NCI-H82 treated with DMSO at 0.1 percent for 48 hours (cell line): Measurements from ENCODE around the gene ENTPD6.
A peak's percentile ranks its signal among the peaks of the same experiment; 100 is the strongest.

Experiments used
- DNase-seq: peaks from one replicate; lab custom pipeline; 2025; ENCODE audit not compliant: unreplicated experiment; lab: John Stamatoyannopoulos, UW

ENTPD6 gene

DNA sequence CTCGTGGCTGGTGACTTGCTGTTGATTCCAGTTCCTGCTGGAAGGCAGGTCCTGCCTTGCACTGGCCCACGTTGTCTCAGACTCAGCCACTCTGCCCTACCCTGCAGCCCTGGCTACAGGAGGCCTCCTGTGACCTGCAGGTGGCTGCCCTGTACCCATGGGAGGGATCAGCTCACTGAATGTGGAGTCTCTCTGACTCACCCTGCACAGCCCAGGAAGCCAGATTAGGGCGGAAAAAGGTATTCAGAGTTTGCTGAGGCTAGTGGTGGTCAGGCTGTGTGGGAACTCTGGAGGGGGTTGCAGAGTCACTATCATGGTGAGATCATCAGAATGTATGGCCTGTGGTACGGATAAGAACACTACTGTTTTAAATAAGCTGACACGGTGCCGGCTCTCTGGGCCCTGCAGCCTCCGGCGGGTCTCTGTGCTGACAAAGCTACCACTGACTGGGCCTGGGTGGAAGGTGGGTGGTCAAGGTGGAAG, 27.7 kb downstream of the ENTPD6 start:
- no peak for DNase-seq

DNA sequence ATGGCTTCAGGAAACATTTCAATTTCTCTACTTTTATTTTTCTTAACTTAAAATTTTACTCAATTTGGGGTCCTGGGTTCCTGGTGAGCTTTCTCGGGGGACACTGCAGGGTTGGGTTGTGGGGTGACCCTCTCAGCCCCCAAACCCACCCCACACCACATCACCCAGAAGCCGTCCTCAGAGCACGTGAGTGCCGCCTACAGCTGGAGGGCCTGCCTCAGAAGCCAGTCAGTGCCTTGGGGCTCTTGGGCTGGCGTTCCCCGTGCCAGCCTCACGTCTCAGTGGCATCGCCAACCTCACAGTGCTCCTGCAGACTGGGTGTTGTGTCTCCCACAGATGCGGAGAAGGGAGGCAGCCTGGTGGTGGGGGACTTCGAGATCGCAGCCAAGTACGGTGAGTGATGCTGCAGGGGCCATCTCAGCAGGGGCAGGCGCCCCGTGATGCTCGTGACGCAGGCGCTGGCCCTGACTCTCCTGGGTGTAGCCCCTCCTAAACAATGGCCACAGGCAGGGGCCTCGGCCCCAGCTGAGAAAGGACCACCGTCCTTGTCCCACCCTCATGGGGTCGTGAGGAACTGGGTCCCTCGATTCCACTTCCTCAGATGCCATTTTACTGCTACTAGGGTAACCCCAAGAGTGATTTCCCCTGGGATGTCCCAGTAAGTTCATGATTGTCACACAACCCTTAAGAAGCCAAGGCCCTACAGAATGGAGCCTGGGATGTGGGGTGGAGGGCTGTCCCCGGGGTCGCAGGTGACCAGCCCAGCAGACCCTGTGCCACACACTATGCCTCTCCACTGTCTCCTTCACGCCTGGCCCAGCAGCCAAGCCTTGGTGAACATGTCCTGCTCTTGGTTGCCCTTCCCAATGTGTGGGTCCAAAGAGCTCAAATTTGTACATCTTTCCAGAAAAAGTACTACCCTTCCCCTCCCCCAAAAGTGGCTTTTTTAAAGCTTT, 28.5 kb downstream of the ENTPD6 start:
- DNase-seq: no peak

DNA sequence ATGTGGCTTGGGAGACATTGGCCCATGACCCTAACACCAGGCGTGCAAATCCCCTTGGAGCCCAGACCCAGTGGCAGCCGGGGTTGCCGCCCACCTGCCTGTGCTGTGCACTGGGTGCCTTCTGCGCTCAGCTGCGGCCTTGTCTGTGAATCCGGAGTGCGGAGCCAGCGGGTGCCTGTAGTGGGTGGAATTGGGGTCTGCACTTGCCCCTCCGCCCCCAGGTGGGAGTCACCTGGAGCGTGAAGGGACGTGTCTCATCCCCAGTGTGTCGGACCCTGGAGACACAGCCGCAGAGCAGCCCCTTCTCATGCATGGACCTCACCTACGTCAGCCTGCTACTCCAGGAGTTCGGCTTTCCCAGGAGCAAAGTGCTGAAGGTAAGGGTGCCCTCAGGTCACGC, 29.4 kb downstream of the ENTPD6 start:
- no peak for DNase-seq

DNA sequence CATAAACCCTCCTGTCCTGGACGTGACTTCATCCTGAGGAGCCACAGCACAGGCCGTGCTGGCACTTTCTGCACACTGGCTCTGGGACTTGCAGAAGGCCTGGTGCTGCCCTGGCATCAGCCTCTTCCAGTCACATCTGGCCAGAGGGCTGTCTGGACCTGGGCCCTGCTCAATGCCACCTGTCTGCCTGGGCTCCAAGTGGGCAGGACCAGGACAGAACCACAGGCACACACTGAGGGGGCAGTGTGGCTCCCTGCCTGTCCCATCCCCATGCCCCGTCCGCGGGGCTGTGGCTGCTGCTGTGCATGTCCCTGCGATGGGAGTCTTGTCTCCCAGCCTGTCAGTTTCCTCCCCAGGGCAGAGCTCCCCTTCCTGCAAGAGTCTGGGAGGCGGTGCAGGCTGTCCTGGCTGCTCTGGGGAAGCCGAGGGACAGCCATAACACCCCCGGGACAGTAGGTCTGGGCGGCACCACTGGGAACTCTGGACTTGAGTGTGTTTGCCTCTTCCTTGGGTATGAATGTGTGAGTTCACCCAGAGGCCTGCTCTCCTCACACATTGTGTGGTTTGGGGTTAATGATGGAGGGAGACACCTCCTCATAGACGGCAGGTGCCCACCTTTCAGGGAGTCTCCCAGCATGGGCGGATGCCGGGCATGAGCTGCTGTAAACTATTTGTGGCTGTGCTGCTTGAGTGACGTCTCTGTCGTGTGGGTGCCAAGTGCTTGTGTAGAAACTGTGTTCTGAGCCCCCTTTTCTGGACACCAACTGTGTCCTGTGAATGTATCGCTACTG, 30.3 kb downstream of the ENTPD6 start:
- DNase-seq: no peak

GRCh38 chr20:25226433-25227316, 31.2 kb downstream of the ENTPD6 start:
- no peak for DNase-seq

- no peak for DNase-seq
These were observed 31.9 kb downstream of the ENTPD6 start for GRCh38 chr20:25227317-25227831.

DNA sequence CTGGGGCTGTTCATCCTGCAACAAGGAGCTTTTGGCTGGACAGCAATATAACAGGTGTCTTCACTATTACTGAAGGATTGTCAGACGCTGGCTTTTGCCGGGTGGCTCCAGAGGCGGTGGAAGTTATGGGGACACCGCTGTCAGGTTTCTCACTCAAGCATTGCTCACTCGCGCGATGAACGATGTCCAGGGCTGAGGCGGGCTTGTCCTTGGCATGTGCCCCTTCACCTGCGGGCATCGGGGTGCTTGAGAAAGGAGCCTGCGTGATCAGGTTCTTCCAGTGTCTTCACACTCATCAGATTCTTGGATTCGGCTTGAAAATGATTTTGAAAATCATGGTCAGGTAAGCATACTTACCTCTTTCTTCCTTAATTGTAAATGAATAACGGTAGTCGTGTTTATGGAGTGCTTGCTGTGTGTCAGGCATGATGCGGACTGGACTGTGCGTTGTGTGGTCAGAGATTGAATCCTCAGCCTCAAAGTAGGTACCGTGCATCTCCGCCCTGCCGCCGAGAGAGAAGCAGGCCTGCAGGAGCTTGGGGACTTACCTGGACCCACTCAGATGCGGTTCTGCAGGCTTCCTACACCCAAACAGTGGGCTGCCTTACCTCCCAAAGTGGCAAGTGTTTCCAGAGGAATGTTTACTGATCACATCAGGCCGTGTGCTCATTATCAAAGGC, 34.1 kb downstream of the ENTPD6 start:
- no peak for DNase-seq

GRCh38 chr20:25230166-25230831, 34.8 kb downstream of the ENTPD6 start:
- no peak for DNase-seq

DNA sequence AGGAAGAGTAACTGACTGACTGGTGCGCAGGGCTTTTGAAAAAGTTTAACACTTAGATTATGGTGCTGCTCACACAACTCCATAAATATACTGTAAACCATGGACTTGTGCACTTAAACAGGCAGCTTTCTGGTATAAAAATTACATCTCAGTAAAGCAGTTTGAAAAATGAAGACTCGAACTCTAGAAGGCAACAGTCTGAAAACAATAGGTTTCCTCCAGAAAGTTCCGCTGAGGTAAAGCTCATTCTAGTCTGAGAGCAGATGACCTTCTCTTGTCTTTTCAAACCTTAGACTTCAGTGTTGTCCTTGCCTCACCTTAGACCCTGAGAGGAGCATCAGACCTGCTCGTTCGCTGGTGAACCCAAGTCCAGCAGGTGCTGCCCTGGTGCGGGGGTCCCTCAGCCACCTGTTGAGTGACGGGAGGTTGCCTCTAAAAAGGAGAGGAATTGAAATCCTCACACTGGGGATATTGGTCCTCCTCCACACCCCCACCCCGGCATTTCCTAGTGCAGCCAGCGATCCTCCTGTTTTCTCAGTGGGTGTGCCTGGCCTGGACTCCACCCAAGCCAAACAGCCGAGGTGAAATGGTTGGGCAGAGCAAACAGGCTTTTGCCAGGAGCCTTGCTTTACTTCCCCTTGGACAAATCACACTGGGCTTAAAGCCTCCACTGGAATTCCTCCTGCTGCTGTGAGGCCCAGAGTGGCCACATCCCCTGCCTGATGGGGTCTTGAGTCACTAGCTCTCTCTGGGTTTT, 37.7 kb downstream of the ENTPD6 start:
- no peak for DNase-seq

DNA sequence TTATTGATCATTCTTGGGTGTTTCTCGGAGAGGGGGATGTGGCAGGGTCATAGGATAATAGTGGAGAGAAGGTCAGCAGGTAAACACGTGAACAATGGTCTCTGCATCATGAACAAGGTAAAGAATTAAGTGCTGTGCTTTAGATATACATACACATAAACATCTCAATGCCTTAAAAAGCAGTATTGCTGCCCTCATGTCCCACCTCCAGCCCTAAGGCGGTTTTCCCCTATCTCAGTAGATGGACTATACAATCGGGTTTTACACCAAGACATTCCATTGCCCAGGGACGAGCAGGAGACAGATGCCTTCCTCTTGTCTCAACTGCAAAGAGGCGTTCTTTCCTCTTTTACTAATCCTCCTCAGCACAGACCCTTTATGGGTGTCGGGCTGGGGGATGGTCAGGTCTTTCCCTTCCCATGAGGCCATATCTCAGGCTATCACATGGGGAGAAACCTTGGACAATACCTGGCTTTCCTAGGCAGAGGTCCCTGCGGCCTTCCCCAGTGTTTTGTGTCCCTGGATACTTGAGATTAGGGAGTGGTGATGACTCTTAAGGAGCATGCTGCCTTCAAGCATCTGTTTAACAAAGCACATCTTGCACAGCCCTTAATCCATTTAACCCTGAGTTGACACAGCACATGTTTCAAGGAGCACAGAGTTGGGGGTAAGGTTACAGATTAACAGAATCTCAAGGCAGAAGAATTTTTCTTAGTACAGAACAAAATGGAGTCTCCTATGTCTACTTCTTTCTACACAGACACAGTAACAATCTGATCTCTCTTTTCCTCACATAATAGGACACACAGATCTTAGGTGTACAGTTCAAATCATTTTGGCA, 38.7 kb downstream of the ENTPD6 start:
- DNase-seq: peak; percentile 76

DNA sequence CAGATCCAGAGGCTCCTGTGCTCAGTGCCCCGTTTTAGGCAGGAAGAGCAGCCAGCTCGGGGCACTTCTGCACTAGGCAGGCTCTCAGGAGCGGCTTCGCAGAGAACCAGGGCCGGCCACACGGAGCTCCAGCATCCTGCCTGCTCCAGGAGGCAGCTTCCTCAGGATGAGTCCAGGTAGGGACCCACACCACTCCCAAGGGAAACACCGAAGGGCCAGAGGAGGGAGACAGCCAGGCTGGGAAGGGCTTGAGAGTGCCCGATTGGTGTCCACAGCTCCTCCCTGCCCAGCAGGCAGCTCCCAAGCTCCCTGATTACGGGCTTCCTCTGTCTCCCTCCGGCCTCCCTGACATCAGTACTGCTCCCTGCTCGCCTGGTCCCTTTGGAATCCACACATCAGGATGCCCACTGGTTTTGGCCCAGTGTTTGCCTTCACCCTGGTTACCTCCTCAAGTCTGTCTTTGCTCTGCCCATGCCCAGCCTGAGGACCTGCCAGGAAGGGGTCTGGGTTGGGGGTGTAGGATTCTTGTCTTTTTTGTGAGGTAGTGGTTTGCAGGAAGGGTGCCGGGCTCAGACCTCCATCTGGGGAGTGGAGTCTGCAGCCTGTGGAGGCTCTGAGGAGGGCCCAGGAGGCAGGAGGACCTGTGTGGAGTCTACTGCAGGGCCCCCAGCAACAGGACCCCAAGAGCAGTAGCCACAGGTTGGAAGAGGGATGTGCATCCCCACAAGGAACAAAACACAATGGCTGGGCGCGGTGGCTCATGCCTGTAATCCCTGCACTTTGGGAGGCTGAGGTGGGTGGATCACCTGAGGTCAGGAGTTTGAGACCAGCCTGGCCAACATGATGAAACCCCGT, 41.2 kb downstream of the ENTPD6 start:
- no peak for DNase-seq

DNA sequence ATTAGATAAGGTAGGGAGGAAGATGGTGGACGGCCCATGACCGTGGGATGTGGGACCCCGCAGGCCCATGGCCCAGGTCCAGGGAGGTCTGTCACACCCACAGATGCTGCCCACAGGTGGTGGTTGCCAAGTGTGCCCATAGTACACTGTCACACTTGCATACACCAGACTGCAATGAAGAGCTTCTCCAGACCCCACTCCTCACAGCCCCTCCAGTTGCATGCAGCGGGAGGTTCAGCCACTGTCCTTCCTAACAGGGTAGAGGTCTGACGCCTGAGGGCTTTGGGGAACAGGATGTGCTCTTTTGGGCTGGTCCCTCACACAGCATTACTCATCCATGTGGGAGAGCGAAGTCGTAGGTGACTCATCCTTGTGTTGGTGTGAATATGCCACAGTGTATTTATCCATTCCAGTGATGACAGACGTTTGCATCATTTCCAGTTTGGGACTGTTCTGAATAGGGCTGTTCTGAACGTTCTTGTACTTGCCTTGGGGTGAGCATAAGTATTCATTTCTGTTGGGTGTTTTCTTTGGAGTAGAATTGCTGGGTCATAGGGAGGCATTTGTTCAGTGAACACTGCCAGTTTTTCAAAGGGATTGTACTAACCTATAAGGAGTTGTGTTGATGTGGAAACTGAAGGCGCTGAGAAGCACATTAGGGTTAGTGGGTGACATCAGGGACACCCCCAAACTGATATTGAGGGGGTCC, 42.3 kb downstream of the ENTPD6 start:
- DNase-seq: no peak

DNA sequence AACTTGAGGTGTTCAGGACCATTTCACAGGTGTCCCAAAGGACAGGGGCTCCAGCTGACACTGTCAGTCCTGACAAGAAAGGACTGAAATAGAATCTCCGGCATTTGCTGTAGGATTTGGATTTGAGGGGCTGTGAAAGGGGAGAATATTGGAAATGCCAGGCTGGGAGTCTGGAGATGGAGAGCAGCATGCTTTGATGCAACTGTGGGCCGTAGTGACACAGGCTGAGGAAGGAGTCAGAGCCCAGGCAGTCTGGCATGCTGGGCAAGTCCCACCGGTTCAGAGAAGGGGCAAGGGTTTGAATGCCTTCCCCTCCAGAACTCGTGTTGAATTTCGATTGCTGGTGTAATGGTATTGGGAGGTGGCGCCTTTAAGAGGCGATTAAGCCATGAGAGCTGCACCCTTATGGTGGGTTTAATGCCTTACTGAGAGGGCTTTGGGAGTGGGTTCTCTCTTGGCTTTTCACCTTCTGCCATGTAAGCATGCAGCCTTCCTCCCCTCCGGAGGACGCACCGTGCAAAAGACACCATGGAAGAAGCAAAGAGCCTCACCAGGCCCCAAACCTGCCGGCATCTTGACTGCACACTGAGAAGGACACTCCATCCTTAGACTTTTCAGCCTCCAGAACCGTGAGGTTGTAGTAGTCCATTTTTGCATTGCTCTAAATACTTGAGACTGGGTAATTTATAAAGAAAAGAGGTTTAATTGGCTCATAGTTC, 43.0 kb downstream of the ENTPD6 start:
- DNase-seq: peak; percentile 26

DNA sequence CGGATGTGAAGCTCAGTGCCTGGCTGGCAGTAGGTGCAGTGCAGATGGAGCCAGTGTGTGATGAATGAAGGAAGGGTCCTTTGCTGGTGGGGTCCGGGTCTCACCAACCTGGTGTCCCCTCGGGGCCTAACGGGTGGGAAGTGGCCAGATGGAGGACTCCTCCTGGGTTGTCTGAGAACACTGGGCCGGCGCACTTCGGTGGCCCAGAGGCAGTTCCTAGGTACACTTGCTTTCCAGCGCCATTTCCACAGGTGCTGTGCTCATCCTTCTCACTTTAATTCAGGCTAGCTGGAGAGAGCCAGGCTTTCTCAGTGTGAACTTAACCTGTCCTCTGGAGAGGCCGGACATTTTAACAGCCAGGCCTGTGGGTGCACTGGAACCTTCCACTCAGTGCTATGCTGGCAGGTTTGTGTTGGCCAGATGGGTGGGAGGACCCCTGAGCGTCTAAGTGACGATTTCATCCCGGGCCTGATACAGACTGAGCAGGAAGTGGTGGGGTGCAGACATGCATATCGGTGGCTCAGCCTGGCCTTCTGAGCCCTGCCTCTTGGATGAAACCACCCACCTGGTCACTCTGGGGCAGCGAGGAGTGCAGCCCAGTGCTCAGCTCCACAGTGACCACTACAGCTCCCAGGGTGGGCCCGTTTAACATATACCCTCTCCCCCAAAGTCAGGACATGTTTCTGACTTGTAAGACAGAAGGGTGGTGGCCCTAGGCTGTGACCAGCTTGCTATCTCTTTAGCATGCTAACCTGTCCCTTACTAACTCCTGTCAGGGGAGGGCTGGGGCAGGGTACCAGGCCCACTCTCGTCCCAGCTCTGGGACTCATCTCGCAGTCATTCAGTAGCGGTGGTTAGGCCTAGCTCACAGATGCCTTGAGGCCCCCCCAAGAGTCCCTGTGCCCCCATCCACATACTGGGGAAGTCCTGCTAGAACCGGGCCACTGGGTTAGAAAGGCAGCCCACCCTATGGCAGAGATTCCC, 44.2 kb downstream of the ENTPD6 start:
- peak; percentile 26 for DNase-seq
